GM12878 (cell line): Measurements from ENCODE around the gene ZNF688. TPM values are rescaled to one million over a fixed set of nuclear protein-coding genes. Genes with fewer than 3 reads are reported as not detected.

Experiments used
- BHLHE40 ChIP-seq, 2 experiments: fragments of 450-650 bp in 1 of 2; IDR thresholded peaks; 2 replicates each; pipeline ENCODE4 v1.6.1; 2011 to 2017; ENCODE audit warnings: low read depth in 2 of 2, borderline replicate concordance in 1 of 2, improper control_type of control experiment in 1 of 2, low read length in 1 of 2, mild to moderate bottlenecking in 1 of 2
- CHD2 ChIP-seq: IDR thresholded peaks from 2 replicates; pipeline ENCODE4 v1.6.1; 2011; ENCODE audit warnings: low read depth, low read length, improper control_type of control experiment, borderline replicate concordance
- CREB1 ChIP-seq: IDR thresholded peaks from 2 replicates; pipeline ENCODE4 v1.6.1; 2012; ENCODE audit warnings: low read depth, mild to moderate bottlenecking, inconsistent platforms
- ESRRA ChIP-seq: IDR thresholded peaks from 2 replicates; pipeline ENCODE4 v1.6.1; 2012; ENCODE audit warnings: mild to moderate bottlenecking, low read length, improper control_type of control experiment
- ETV6 ChIP-seq, 2 experiments: fragments of 450-650 bp in 1 of 2; IDR thresholded peaks in 1 of 2; conservative IDR thresholded peaks in 1 of 2; 2 replicates each; pipeline ENCODE4 v1.6.1; 2014; ENCODE audit warnings: antibody characterized with exemption in 1 of 2, borderline replicate concordance in 1 of 2, low read depth in 1 of 2, mild to moderate bottlenecking in 1 of 2, moderate library complexity in 1 of 2
- FOXM1 ChIP-seq: IDR thresholded peaks from 2 replicates; pipeline ENCODE4 v1.6.1; 2012; ENCODE audit warnings: low read depth, mild to moderate bottlenecking, inconsistent platforms, low read length, moderate library complexity
- JUND ChIP-seq: IDR thresholded peaks from 2 replicates; pipeline ENCODE4 v1.6.1; 2012; ENCODE audit warnings: low read depth, mild to moderate bottlenecking, low read length, improper control_type of control experiment, moderate library complexity
- MEF2A ChIP-seq: IDR thresholded peaks from 2 replicates; pipeline ENCODE4 v1.6.1; 2011; ENCODE audit warnings: low read depth, mild to moderate bottlenecking, low read length, moderate library complexity; ENCODE audit not compliant: insufficient read depth
- MTA3 ChIP-seq: IDR thresholded peaks from 2 replicates; pipeline ENCODE4 v1.6.1; 2012; ENCODE audit warnings: low read length, inconsistent platforms, borderline replicate concordance
- RAD21 ChIP-seq: IDR thresholded peaks from 2 replicates; pipeline ENCODE4 v1.6.1; 2011; ENCODE audit warnings: mild to moderate bottlenecking, low read depth, low read length, moderate library complexity; ENCODE audit not compliant: insufficient read depth
- RAD51 ChIP-seq: fragments of 450-650 bp; IDR thresholded peaks from 2 replicates; pipeline ENCODE4 v1.6.1; 2016; ENCODE audit warnings: moderate library complexity, mild to moderate bottlenecking, inconsistent platforms
- RBBP5 ChIP-seq: fragments of 200-600 bp; sonication (generic); conservative IDR thresholded peaks from 2 replicates; pipeline ENCODE4 v1.6.1; 2016
- RUNX3 ChIP-seq: IDR thresholded peaks from 2 replicates; pipeline ENCODE4 v1.6.1; 2012; ENCODE audit warnings: low read length, inconsistent platforms
- STAT1 ChIP-seq: fragments of 450-650 bp; conservative IDR thresholded peaks from 2 replicates; pipeline ENCODE4 v1.6.1; 2014; ENCODE audit warnings: antibody characterized with exemption, mild to moderate bottlenecking
- TAF1 ChIP-seq: IDR thresholded peaks from 2 replicates; pipeline ENCODE4 v1.6.1; 2011; ENCODE audit warnings: mild to moderate bottlenecking, low read depth, low read length, borderline replicate concordance
- TARDBP ChIP-seq: IDR thresholded peaks from 2 replicates; pipeline ENCODE4 v1.6.1; 2016; ENCODE audit warnings: borderline replicate concordance
- ZBED1 ChIP-seq: IDR thresholded peaks from 2 replicates; pipeline ENCODE4 v1.6.1; 2016; ENCODE audit warnings: borderline replicate concordance
- ZBTB33 ChIP-seq: fragments of 450-650 bp; IDR thresholded peaks from 2 replicates; pipeline ENCODE4 v1.6.1; 2017; ENCODE audit warnings: mild to moderate bottlenecking
- ZNF207 ChIP-seq: fragments of 450-650 bp; IDR thresholded peaks from 2 replicates; pipeline ENCODE4 v1.6.1; 2014; ENCODE audit warnings: antibody characterized with exemption, mild to moderate bottlenecking, borderline replicate concordance
- ZNF384 ChIP-seq: IDR thresholded peaks from 2 replicates; pipeline ENCODE4 v1.6.1; 2012; ENCODE audit warnings: low read depth, mild to moderate bottlenecking, low read length, improper control_type of control experiment, borderline replicate concordance
- ZNF622 ChIP-seq: fragments of 450-650 bp; IDR thresholded peaks from 2 replicates; pipeline ENCODE4 v1.6.1; 2017; ENCODE audit warnings: mild to moderate bottlenecking, inconsistent platforms
- ZSCAN29 ChIP-seq: fragments of 450-650 bp; IDR thresholded peaks from 2 replicates; pipeline ENCODE4 v1.6.1; 2017; ENCODE audit warnings: mild to moderate bottlenecking, moderate library complexity
- polyA plus RNA-seq, 11 experiments: library from polyadenylated mRNA; depleted of rRNA in 4 of 11; unstranded in 6 of 11; stranded (reverse) in 5 of 11; fragments of >200 nt; fragmentation: Nextera tagmentation in 4 of 11; fragmentation: Illumina TruSeq in 1 of 11; extraction: Ambion mirVana in 4 of 11; extraction: Trizol in 1 of 11; gene quantifications; 1 replicate in 1 of 11; 2 replicates in 10 of 11; pipeline versions ENCODE4 v1.2.1 to v1.2.3, GENCODE V29; 2011 to 2016; ENCODE audit warnings: inconsistent platforms in 2 of 11, missing spikeins in 2 of 11, low read depth in 1 of 11
- total RNA-seq, 4 experiments: library from RNA; depleted of rRNA in 3 of 4; stranded (reverse); fragments of >200 nt in 3 of 4; fragmentation: Illumina TruSeq in 1 of 4; extraction: Trizol in 1 of 4; gene quantifications; 2 replicates each; pipeline versions ENCODE4 v1.2.1 to v1.2.3, GENCODE V29; 2013 to 2021
- TF ChIP-seq, protein P1 (sequence below): IDR thresholded peaks from 2 replicates; pipeline ENCODE4 v1.6.1; 2011; ENCODE audit warnings: low read depth, low read length, improper control_type of control experiment, borderline replicate concordance
- TF ChIP-seq, protein P2 (sequence below): fragments of 450-650 bp; conservative IDR thresholded peaks from 2 replicates; pipeline ENCODE4 v1.6.1; 2017; ENCODE audit warnings: mild to moderate bottlenecking, moderate library complexity

Gene ZNF688
- total and polyA plus RNA-seq, 10 of the 15 experiments (the other 5 are each of a cell fraction or from before 2014, with no cell fraction given), result 0.14 to 17.4 (median 10.6) TPM

DNA sequence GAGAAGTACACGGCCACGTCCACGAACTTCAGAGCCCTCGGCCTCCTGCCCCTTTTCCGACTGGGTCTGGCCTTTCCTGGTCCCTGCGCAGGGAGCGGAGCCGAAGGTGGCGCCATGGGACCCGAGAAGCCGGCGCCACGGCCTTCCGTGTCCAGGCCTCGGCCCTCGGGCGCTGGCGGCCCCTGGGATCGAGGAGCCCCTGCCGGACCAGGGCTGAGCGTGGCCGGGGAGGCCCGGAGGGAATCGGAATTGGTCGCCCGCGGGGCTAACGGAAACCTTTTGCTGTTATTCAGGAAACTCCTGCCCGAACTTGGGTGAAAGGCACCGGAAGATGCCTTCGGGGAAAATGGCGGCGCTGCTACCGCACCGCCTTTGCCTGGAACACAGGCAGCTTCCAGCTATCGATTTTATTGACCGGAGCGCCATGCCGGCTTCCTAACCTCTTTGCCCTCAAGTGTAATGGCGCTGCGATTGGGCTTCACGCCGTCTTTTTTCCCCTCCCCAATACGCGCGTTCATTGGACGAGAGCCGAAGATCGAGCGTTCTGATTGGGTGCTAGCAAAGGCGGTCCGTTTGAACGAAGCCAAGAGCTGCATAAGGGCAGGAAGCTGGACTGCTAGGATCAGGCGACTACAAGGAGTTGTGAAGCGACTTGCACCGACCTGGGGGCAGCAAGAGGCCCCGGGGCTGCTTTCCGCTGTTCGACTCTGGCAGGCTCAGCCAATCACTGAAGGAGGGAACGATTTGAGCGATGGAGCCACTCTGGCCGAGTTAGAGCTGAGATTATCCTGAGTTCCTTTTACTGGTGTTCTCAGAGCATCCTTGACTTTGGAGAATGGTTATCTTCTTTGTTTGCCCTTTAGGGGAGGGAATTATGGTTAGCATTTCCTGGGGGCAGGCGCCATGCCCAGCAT, 38.7 kb upstream of the ZNF688 start, which contains the start of gene ZNF689 (continued):
- TF ChIP-seq, protein P1, sequence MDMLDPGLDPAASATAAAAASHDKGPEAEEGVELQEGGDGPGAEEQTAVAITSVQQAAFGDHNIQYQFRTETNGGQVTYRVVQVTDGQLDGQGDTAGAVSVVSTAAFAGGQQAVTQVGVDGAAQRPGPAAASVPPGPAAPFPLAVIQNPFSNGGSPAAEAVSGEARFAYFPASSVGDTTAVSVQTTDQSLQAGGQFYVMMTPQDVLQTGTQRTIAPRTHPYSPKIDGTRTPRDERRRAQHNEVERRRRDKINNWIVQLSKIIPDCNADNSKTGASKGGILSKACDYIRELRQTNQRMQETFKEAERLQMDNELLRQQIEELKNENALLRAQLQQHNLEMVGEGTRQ, result no peak
- TF ChIP-seq RAD51 (no peak), JUND (0 out of 2 replicates have a peak, but pooled peaks have one; percentile 10), TARDBP (peak; percentile 84; the same call in 1 of the 2 replicates), BHLHE40 (IDR thresholded peaks at IDR 0.05; ENCODE audit: borderline replicate concordance in 1 of 2, low read depth in 2 of 2, low read length in 1 of 2) (peak in 1 of 2 experiments; percentile 38; a peak in 1 of 4 replicates), ESRRA (no peak), STAT1 (no peak; the same call in 1 of the 2 replicates), ZBED1 (no peak), MEF2A (no peak), RAD21 (no peak), CREB1 (peak; percentile 71), MTA3 (no peak), ZSCAN29 (0 out of 2 replicates have a peak, but pooled peaks have one; percentile 8), ZNF207 (peak; percentile 71; the same call in 1 of the 2 replicates), RBBP5 (no peak), ZBTB33 (no peak), ZNF622 (no peak), FOXM1 (peak; percentile 89), CHD2 (peak; percentile 98), ETV6 (conservative IDR thresholded peaks at IDR 0.05 in 1 of 2, IDR thresholded peaks at IDR 0.05 in 1 of 2; ENCODE audit: borderline replicate concordance in 1 of 2, low read depth in 1 of 2) (no peak), ZNF384 (peak; percentile 49; the same call in 1 of the 2 replicates), RUNX3 (peak; percentile 48), TAF1 (peak; percentile 91)
- TF ChIP-seq, protein P2, sequence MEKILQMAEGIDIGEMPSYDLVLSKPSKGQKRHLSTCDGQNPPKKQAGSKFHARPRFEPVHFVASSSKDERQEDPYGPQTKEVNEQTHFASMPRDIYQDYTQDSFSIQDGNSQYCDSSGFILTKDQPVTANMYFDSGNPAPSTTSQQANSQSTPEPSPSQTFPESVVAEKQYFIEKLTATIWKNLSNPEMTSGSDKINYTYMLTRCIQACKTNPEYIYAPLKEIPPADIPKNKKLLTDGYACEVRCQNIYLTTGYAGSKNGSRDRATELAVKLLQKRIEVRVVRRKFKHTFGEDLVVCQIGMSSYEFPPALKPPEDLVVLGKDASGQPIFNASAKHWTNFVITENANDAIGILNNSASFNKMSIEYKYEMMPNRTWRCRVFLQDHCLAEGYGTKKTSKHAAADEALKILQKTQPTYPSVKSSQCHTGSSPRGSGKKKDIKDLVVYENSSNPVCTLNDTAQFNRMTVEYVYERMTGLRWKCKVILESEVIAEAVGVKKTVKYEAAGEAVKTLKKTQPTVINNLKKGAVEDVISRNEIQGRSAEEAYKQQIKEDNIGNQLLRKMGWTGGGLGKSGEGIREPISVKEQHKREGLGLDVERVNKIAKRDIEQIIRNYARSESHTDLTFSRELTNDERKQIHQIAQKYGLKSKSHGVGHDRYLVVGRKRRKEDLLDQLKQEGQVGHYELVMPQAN, result peak; percentile 65
